HepG2 (cell line): ENCODE data around the gene DDC. TPM values are rescaled to one million over a fixed set of nuclear protein-coding genes. Genes with fewer than 3 reads are reported as not detected.

ENCODE experiments used
- ATAC-seq: fragments of 200-7000 bp; cut with Tn5 transposase; 3 replicates; pipeline ENCODE4 v1.9.1; 2020; ENCODE audit warnings: mild to moderate bottlenecking, moderate library complexity
- BruUV-seq: library from RNA; stranded (reverse); fragments of 400-500 nt; replicated peaks from 2 replicates; lab custom pipeline; 2021; lab: Mats Ljungman, UMichigan
- CTCF ChIA-PET: fragments of 300-600 bp; formaldehyde crosslinking; extraction: SDS; loops from one replicate; lab custom pipeline; 2021; ENCODE audit warnings: low total read pairs, inconsistent platforms, low intra/inter-chr PET ratio; lab: Yijun Ruan, JAX
- POLR2A ChIA-PET: fragments of 350-600 bp; sonication (Branson Sonifier 250); formaldehyde crosslinking; loops from one replicate; lab custom pipeline; 2020; ENCODE audit warnings: antibody characterized with exemption, inconsistent platforms; lab: Yijun Ruan, JAX
- DNase-seq: peaks from one replicate; pipeline ENCODE4 v3.0.0-alpha.2; 2015; ENCODE audit warnings: low spot score
- FAIRE-seq: peaks from 3 replicates; lab custom pipeline; 2011; peaks lifted over from hg19 to GRCh38; lab: Jason Lieb, UNC
- H2AFZ ChIP-seq: one replicate; pipeline ENCODE4 v1.6.1; 2011; ENCODE audit warnings: low read length, inconsistent platforms
- H3K27ac ChIP-seq: fragments of 300-600 bp; 3 replicates; pipeline ENCODE4 v1.8.0; 2011; ENCODE audit warnings: mixed run types, mild to moderate bottlenecking, mixed read lengths, low read length, inconsistent platforms; ENCODE audit not compliant: insufficient read depth; ENCODE audit errors: extremely low read length
- H3K27me3 ChIP-seq, 2 experiments: fragments of 200-600 bp in 1 of 2; 2 replicates in 1 of 2; 3 replicates in 1 of 2; pipeline versions ENCODE4 v1.6.0 to v1.8.0; 2011; ENCODE audit warnings: low read length in 2 of 2, mild to moderate bottlenecking in 2 of 2, moderate library complexity in 2 of 2, inconsistent platforms in 1 of 2; ENCODE audit not compliant: insufficient read depth in 2 of 2, control insufficient read depth in 1 of 2
- H3K36me3 ChIP-seq, 2 experiments: fragments of 200-600 bp in 1 of 2; replicated peaks in 1 of 2; 2 replicates in 1 of 2; 3 replicates in 1 of 2; pipeline versions ENCODE4 v1.5.1 to v1.8.0; 2011; ENCODE audit warnings: low read length in 2 of 2, inconsistent platforms in 1 of 2; ENCODE audit not compliant: insufficient read depth in 2 of 2, control insufficient read depth in 1 of 2
- H3K4me1 ChIP-seq: 2 replicates; pipeline ENCODE4 v1.5.1; 2012; ENCODE audit warnings: low read length, inconsistent platforms; ENCODE audit not compliant: insufficient read depth
- H3K4me2 ChIP-seq: 2 replicates; pipeline ENCODE4 v1.6.0; 2011; ENCODE audit warnings: low read depth, low read length, inconsistent platforms
- H3K4me3 ChIP-seq, 3 experiments: fragments of 200-600 bp in 1 of 3; sonication (generic), shearing (Covaris generic) in 1 of 3; replicated peaks in 1 of 3; 2 replicates each; pipeline ENCODE4 v1.5.1; 2011 to 2016; ENCODE audit warnings: low read length in 3 of 3, inconsistent platforms in 2 of 3, low read depth in 2 of 3, mild to moderate bottlenecking in 2 of 3, control low read depth in 1 of 3, mixed read lengths in 1 of 3; ENCODE audit not compliant: insufficient read depth in 1 of 3
- H3K79me2 ChIP-seq: one replicate; pipeline ENCODE4 v1.6.1; 2011; ENCODE audit warnings: low read length, inconsistent platforms; ENCODE audit not compliant: insufficient read depth
- H3K9ac ChIP-seq: 2 replicates; pipeline ENCODE4 v1.6.0; 2011; ENCODE audit warnings: mild to moderate bottlenecking, low read depth, low read length, inconsistent platforms; ENCODE audit not compliant: insufficient read depth
- H3K9me3 ChIP-seq: 2 replicates; pipeline ENCODE4 v1.5.1; 2012; ENCODE audit warnings: mild to moderate bottlenecking, low read length
- H4K20me1 ChIP-seq: 2 replicates; pipeline ENCODE4 v1.6.0; 2011; ENCODE audit warnings: inconsistent platforms, mild to moderate bottlenecking, low read length, moderate library complexity; ENCODE audit not compliant: insufficient read depth
- AGO1 ChIP-seq: fragments of 200-400 bp; formaldehyde crosslinking; IDR thresholded peaks from 2 replicates; pipeline ENCODE4 v1.6.1; 2017; ENCODE audit warnings: mild to moderate bottlenecking, low read depth, low read length, moderate library complexity; ENCODE audit not compliant: poor library complexity, severe bottlenecking
- ARID5B ChIP-seq: IDR thresholded peaks from 2 replicates; pipeline ENCODE4 v1.4.0; 2020; ENCODE audit warnings: mild to moderate bottlenecking, missing genetic modification reagents
- ATRX ChIP-seq: sonication (generic); formaldehyde crosslinking; IDR thresholded peaks from 2 replicates; pipeline ENCODE4 v1.4.0; 2020; ENCODE audit warnings: missing genetic modification reagents, borderline replicate concordance
- CREB1 ChIP-seq, 2 experiments: fragments of 450-650 bp in 1 of 2; IDR thresholded peaks; 2 replicates each; pipeline ENCODE4 v1.6.1; 2016 to 2017; ENCODE audit warnings: control low read depth in 1 of 2, mild to moderate bottlenecking in 1 of 2, missing compliant biosample characterization in 1 of 2, missing genetic modification characterization in 1 of 2
- ELF3 ChIP-seq: IDR thresholded peaks from 2 replicates; pipeline ENCODE4 v1.6.1; 2016; ENCODE audit warnings: missing genetic modification reagents, missing compliant biosample characterization
- GTF3A ChIP-seq: sonication (generic); formaldehyde crosslinking; conservative IDR thresholded peaks from 2 replicates; pipeline ENCODE4 v1.4.0; 2020; ENCODE audit warnings: mild to moderate bottlenecking, missing genetic modification reagents
- HINFP ChIP-seq: sonication (generic); formaldehyde crosslinking; IDR thresholded peaks from 2 replicates; pipeline ENCODE4 v1.4.0; 2020; ENCODE audit warnings: low read depth, mild to moderate bottlenecking, missing genetic modification reagents
- MAFK ChIP-seq, 2 experiments: IDR thresholded peaks in 1 of 2; conservative IDR thresholded peaks in 1 of 2; 2 replicates each; pipeline ENCODE4 v1.6.1; 2011; ENCODE audit warnings: improper control_type of control experiment in 2 of 2, low read length in 2 of 2
- SOX13 ChIP-seq, 3 experiments: fragments of 450-650 bp in 1 of 3; sonication (generic) in 1 of 3; formaldehyde crosslinking in 1 of 3; IDR thresholded peaks in 2 of 3; conservative IDR thresholded peaks in 1 of 3; 2 replicates each; pipeline versions ENCODE4 v1.5.0 to v1.6.1; 2016 to 2020; ENCODE audit warnings: antibody characterized with exemption in 1 of 3, mild to moderate bottlenecking in 1 of 3, missing compliant biosample characterization in 1 of 3, missing genetic modification reagents in 1 of 3, moderate library complexity in 1 of 3
- STAG1 ChIP-seq: sonication (generic); formaldehyde crosslinking; IDR thresholded peaks from 2 replicates; pipeline ENCODE4 v1.4.0; 2020; ENCODE audit warnings: missing genetic modification reagents
- TEAD2 ChIP-seq: sonication (generic); formaldehyde crosslinking; IDR thresholded peaks from 2 replicates; pipeline ENCODE4 v1.9.0; 2021; ENCODE audit warnings: missing genetic modification reagents
- ZBTB25 ChIP-seq: IDR thresholded peaks from 2 replicates; pipeline ENCODE4 v1.6.1; 2018; ENCODE audit warnings: missing genetic modification reagents
- ZNF136 ChIP-seq: sonication (generic); formaldehyde crosslinking; IDR thresholded peaks from 2 replicates; pipeline ENCODE4 v1.8.1; 2022; ENCODE audit warnings: low read depth, mild to moderate bottlenecking, moderate library complexity, missing genetic modification reagents
- ZNF292 ChIP-seq: sonication (generic); formaldehyde crosslinking; IDR thresholded peaks from 2 replicates; pipeline ENCODE4 v1.8.1; 2022; ENCODE audit warnings: mild to moderate bottlenecking, low read depth, missing genetic modification reagents, borderline replicate concordance
- ZNF33B ChIP-seq: sonication (generic); formaldehyde crosslinking; IDR thresholded peaks from 2 replicates; pipeline ENCODE4 v1.5.1; 2020; ENCODE audit warnings: mild to moderate bottlenecking, missing genetic modification reagents
- ZNF577 ChIP-seq: sonication (generic); formaldehyde crosslinking; IDR thresholded peaks from 2 replicates; pipeline ENCODE4 v1.4.0; 2020; ENCODE audit warnings: mild to moderate bottlenecking, low read depth, missing genetic modification reagents, borderline replicate concordance
- ZNF777 ChIP-seq: sonication (generic); formaldehyde crosslinking; IDR thresholded peaks from 2 replicates; pipeline ENCODE4 v1.4.0; 2020; ENCODE audit warnings: missing genetic modification reagents
- ZNF879 ChIP-seq: sonication (generic); formaldehyde crosslinking; IDR thresholded peaks from 2 replicates; pipeline ENCODE4 v1.8.1; 2023; ENCODE audit warnings: missing genetic modification reagents
- ZSCAN12 ChIP-seq: sonication (generic); formaldehyde crosslinking; IDR thresholded peaks from 2 replicates; pipeline ENCODE4 v1.9.0; 2021; ENCODE audit warnings: mild to moderate bottlenecking, missing genetic modification reagents
- WGBS: methylation state at CpG from one replicate; pipeline ENCODE4 v1.1.6; 2017; ENCODE audit warnings: low lambda C conversion rate; 5-methylcytosine and 5-hydroxymethylcytosine counted together
- in situ Hi-C: cut with HindIII; loops from 2 replicates; pipeline ENCODE4 v1.10.0; 2017; ENCODE audit warnings: low pct_unique_long_range_greater_than_20kb; ENCODE audit not compliant: extremely low pct_ligation_motif_present
- intact Hi-C: fragments of 100-400 bp; cut with micrococcal nuclease; formaldehyde crosslinking; loops from one replicate; pipeline ENCODE4 v1.10.0; 2022; ENCODE audit not compliant: unreplicated experiment
- polyA plus RNA-seq, 8 experiments: library from polyadenylated mRNA; depleted of rRNA in 3 of 8; stranded (reverse) in 7 of 8; unstranded in 1 of 8; fragments of >200 nt; fragmentation: Illumina TruSeq in 4 of 8; extraction: Trizol in 4 of 8; gene quantifications; 2 replicates each; pipeline versions ENCODE4 v1.2.1 to v1.2.3, GENCODE V29; 2011 to 2016; ENCODE audit warnings: low read depth in 4 of 8, missing spikeins in 1 of 8, mixed read lengths in 1 of 8; ENCODE audit not compliant: insufficient read depth in 1 of 8
- total RNA-seq, 5 experiments: library from RNA; depleted of rRNA; stranded (reverse); fragments of >200 nt; fragmentation: Illumina TruSeq; extraction: Trizol; gene quantifications; 2 replicates each; pipeline ENCODE4 v1.2.3, GENCODE V29; 2016; ENCODE audit warnings: low read depth in 1 of 5

The DDC gene
- total and polyA plus RNA-seq, 2 of the 13 experiments (the other 11 are each of a cell fraction or from before 2014, with no cell fraction given) = 11.7 to 93.3 TPM

- WGBS = 0% methylated on average over 2 of the region's 2 CpGs
- ChIA-PET POLR2A (interaction anchor here (0.6 to 2.5 kb wide), 14 partner anchors 9 to 123 kb away, joined by 3 to 28 read pairs (median 8); no protein-coding TSS in a partner anchor), CTCF (no interaction called here)
- ATAC-seq (peak; percentile 52), FAIRE-seq (no peak), DNase-seq (no peak)
- Histone ChIP-seq H4K20me1 (no peaks in the 10 kb centered on the region), H3K79me2 (peaks cover 14% of the 10 kb centered on the region), H2AFZ (no peak overlapping the region), H3K9ac (peak overlapping the region; percentile 62), H3K36me3 (no peaks in the 10 kb centered on the region), H3K4me3 (peak overlapping the region in 2 of 3 experiments; percentile 58 to 68; a peak in 5 of 6 replicates), H3K27me3 (no peaks in the 10 kb centered on the region), H3K4me1 (peaks cover 57% of the 10 kb centered on the region), H3K4me2 (peak overlapping the region; percentile 87), H3K9me3 (no peaks in the 10 kb centered on the region), H3K27ac (peak overlapping the region; percentile 83)
- BruUV-seq = TSS peak; percentile 56
- in situ Hi-C loops = no loop called here
- intact Hi-C loops = no loop called here
- TF ChIP-seq ATRX (CRISPR knock-in tag) (no peak), GTF3A (CRISPR knock-in tag) (no peak), ELF3 (CRISPR knock-in tag) (no peak), ZNF136 (CRISPR knock-in tag) (no peak), HINFP (CRISPR knock-in tag) (no peak), ZBTB25 (CRISPR knock-in tag) (0 out of 2 replicates have a peak, but pooled peaks have one; percentile 10), AGO1 (no peak), ZSCAN12 (CRISPR knock-in tag) (no peak), ARID5B (CRISPR knock-in tag) (no peak), MAFK (conservative IDR thresholded peaks at IDR 0.05 in 1 of 2, IDR thresholded peaks at IDR 0.05 in 1 of 2; ENCODE audit: low read length in 2 of 2) (no peak), ZNF292 (CRISPR knock-in tag) (no peak), STAG1 (CRISPR knock-in tag) (no peak), ZNF879 (CRISPR knock-in tag) (no peak), SOX13 (IDR thresholded peaks at IDR 0.05) (no peak), SOX13 (CRISPR knock-in tag; conservative IDR thresholded peaks at IDR 0.05 in 1 of 2, IDR thresholded peaks at IDR 0.05 in 1 of 2) (no peak), TEAD2 (CRISPR knock-in tag) (no peak), CREB1 (IDR thresholded peaks at IDR 0.05) (no peak), CREB1 (CRISPR knock-in tag; IDR thresholded peaks at IDR 0.05) (no peak), ZNF33B (CRISPR knock-in tag) (no peak), ZNF777 (CRISPR knock-in tag) (no peak), ZNF577 (CRISPR knock-in tag) (no peak)
Measured at GRCh38 chr7:50565559-50565916, 333 bp upstream of the DDC start.
